SJCRH30 (cell line): ENCODE measurements around the gene C19orf53. TPM values are rescaled to one million over a fixed set of nuclear protein-coding genes. Genes with fewer than 3 reads are reported as not detected.
A peak's percentile ranks its signal among the peaks of the same experiment; 100 is the strongest.
"Not testable (repeated sequence)": the region's sequence is repeated elsewhere in the genome, so short reads cannot be mapped to it uniquely, and the experiment has no call there.

Source experiments
- DNase-seq, 2 experiments: peaks; one replicate each; pipeline ENCODE4 v3.0.0-alpha.2; 2015 to 2020
- H3K27ac ChIP-seq: fragments of 250-450 bp; sonication (Bioruptor Pico); 2 replicates; pipeline ENCODE4 v1.5.1; 2020; ENCODE audit warnings: mild to moderate bottlenecking, moderate library complexity
- H3K27me3 ChIP-seq: fragments of 250-450 bp; sonication (Bioruptor Pico); 2 replicates; pipeline ENCODE4 v1.5.1; 2020; ENCODE audit warnings: mild to moderate bottlenecking, moderate library complexity
- H3K36me3 ChIP-seq: fragments of 250-450 bp; sonication (Bioruptor Pico); 2 replicates; pipeline ENCODE4 v1.5.1; 2020; ENCODE audit warnings: mild to moderate bottlenecking, moderate library complexity
- H3K4me1 ChIP-seq: fragments of 250-450 bp; sonication (Bioruptor Pico); 2 replicates; pipeline ENCODE4 v1.5.1; 2020; ENCODE audit warnings: mild to moderate bottlenecking, moderate library complexity
- H3K4me3 ChIP-seq: fragments of 250-450 bp; sonication (Bioruptor Pico); 2 replicates; pipeline ENCODE4 v1.5.1; 2020; ENCODE audit warnings: mild to moderate bottlenecking, moderate library complexity
- H3K9me3 ChIP-seq: fragments of 250-450 bp; sonication (Bioruptor Pico); replicated peaks from 2 replicates; pipeline ENCODE4 v1.5.1; 2020; ENCODE audit warnings: mild to moderate bottlenecking, moderate library complexity
- total RNA-seq: library from RNA; depleted of rRNA; stranded (reverse); fragments of >200 nt; shearing (Covaris generic); gene quantifications from 2 replicates; pipeline ENCODE4 v1.2.3, GENCODE V29; 2014

C19orf53 gene
- total RNA-seq, 1 experiment from 2014 or later = 208 TPM

DNA sequence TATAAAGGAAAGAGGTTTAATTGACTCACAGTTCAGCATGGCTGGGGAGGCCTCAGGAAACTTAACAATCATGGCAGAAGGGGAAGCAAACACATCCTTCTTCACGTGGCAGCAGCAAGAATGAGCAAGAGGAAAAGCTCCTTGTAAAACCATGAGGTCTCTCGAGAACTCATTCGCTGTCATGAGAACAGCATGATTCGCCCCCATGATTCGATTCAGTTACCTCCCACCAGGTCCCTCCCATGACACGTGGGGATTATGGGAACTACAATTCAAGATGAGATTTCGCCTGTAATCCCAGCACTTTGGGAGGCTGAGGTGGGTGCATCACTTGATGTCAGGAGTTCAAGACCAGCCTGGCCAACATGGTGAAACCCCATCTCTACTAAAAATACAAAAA lies 20.6 kb upstream of the C19orf53 start:
- peaks cover 57% of the 10 kb centered on the region for H3K36me3 ChIP-seq

GRCh38 chr19:13756210-13756609 lies 18.0 kb upstream of the C19orf53 start:
- H3K36me3 ChIP-seq = peaks cover 73% of the 10 kb centered on the region
- DNase-seq = no peak

More for the DNA sequence above, 20.6 kb upstream of the C19orf53 start:
- not testable (repeated sequence) for H3K27me3 ChIP-seq, H3K4me1 ChIP-seq, H3K27ac ChIP-seq, H3K4me3 ChIP-seq, H3K9me3 ChIP-seq, DNase-seq

GRCh38 chr19:13757805-13758772 lies 16.2 kb upstream of the C19orf53 start:
- no peak for DNase-seq
- H3K36me3 ChIP-seq = peaks cover 78% of the 10 kb centered on the region

More at GRCh38 chr19:13756210-13756609, 18.0 kb upstream of the C19orf53 start:
- no peaks in the 10 kb centered on the region for H3K4me1 ChIP-seq
- no peak overlapping the region for H3K4me3 ChIP-seq
- H3K27ac ChIP-seq = no peak overlapping the region
- H3K27me3 ChIP-seq = no peaks in the 10 kb centered on the region
- H3K9me3 ChIP-seq = no peaks in the 10 kb centered on the region

DNA sequence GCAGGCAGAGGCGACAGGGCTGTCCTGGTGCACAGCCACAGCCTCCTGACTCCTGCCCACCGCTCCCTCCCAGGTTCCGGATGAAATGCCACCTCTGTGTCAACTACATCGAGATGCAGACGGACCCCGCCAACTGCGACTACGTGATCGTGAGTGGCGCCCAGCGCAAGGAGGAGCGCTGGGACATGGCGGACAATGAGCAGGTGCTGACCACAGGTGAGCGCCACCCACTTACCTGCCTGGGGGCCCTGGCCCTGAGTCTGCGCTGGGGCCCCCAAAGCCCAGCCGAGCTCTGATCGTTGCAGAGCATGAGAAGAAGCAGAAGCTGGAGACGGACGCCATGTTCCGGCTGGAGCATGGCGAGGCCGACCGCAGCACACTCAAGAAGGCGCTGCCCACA lies 15.5 kb upstream of the C19orf53 start:
- H3K4me3 ChIP-seq = no peak overlapping the region
- H3K27me3 ChIP-seq = no peaks in the 10 kb centered on the region
- peaks cover 73% of the 10 kb centered on the region for H3K36me3 ChIP-seq
- DNase-seq = no peak
- no peaks in the 10 kb centered on the region for H3K4me1 ChIP-seq
- no peaks in the 10 kb centered on the region for H3K9me3 ChIP-seq
- no peak overlapping the region for H3K27ac ChIP-seq

More at GRCh38 chr19:13757805-13758772, 16.2 kb upstream of the C19orf53 start:
- no peak overlapping the region for H3K4me3 ChIP-seq
- H3K4me1 ChIP-seq = no peaks in the 10 kb centered on the region
- H3K9me3 ChIP-seq = no peaks in the 10 kb centered on the region
- H3K27ac ChIP-seq = no peak overlapping the region
- H3K27me3 ChIP-seq = no peaks in the 10 kb centered on the region

GRCh38 chr19:13761423-13761822 lies 12.8 kb upstream of the C19orf53 start:
- Histone ChIP-seq H3K27ac (no peak overlapping the region), H3K4me3 (no peak overlapping the region), H3K36me3 (peaks cover 53% of the 10 kb centered on the region), H3K4me1 (no peaks in the 10 kb centered on the region), H3K9me3 (no peaks in the 10 kb centered on the region), H3K27me3 (no peaks in the 10 kb centered on the region)
- no peak for DNase-seq

DNA sequence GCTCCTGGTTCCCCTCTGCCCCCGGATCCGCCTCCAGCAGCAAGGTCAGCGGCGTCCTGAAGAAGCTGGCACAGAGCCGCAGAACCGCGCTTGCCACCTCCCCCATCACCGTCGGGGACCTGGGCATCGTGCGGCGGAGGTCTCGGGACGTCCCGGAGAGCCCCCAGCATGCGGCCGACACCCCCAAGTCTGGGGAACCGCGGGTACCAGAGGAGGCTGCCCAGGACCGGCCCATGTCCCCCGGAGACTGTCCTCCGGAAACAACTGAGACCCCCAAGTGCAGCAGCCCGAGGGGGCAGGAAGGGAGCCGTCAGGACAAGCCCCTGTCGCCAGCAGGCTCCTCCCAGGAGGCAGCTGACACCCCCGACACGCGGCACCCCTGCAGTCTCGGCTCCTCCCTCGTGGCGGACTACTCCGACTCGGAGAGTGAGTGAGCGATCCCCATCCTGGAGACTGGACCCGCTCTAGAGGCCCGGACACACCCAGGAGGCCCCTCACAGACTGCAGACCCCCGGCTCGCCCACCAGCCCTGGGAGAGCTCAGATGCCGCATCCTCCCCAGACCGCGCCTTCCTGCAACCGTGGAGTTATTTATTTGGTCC lies 11.5 kb upstream of the C19orf53 start:
- Histone ChIP-seq H3K36me3 (peaks cover 42% of the 10 kb centered on the region), H3K4me1 (no peaks in the 10 kb centered on the region), H3K27me3 (no peaks in the 10 kb centered on the region), H3K4me3 (no peak overlapping the region), H3K27ac (no peak overlapping the region), H3K9me3 (no peaks in the 10 kb centered on the region)
- DNase-seq = no peak

DNA sequence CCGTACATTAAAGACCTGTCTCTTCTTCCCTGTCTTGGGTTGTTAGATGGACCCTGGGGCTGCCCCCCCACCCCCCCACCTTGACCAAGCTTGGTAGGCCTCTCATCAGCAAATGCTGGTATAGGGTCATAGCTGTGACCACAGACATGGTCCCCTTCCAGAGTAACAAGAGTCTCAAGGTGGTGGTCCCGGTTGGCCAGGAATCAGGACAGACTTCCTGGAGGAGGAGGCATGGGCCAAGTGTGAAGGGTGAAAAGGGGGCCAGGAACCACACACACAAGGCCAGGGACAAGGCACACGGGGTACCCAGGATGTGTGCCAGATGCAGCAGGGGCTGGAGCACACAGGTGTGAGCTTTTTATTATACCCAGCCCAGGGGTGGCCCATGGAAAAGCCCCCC lies 11.0 kb upstream of the C19orf53 start:
- Histone ChIP-seq H3K27ac (no peak overlapping the region), H3K4me1 (no peaks in the 10 kb centered on the region), H3K9me3 (no peaks in the 10 kb centered on the region), H3K27me3 (no peaks in the 10 kb centered on the region), H3K36me3 (peaks cover 37% of the 10 kb centered on the region), H3K4me3 (no peak overlapping the region)
- no peak for DNase-seq

GRCh38 chr19:13764101-13764807 lies 10.0 kb upstream of the C19orf53 start, which contains the start of gene MRI1:
TSS of gene MRI1 (plus strand) at chr19:13764522. CDS start at chr19:13764589, 67 bp downstream.
- Histone ChIP-seq H3K9me3 (no peaks in the 10 kb centered on the region), H3K4me1 (no peaks in the 10 kb centered on the region), H3K36me3 (peaks cover 32% of the 10 kb centered on the region), H3K27ac (no peak within 1 kb of the TSS), H3K4me3 (peak within 1 kb of the TSS; percentile 71), H3K27me3 (no peaks in the 10 kb centered on the region)
- peak; percentile 90 to 92 for DNase-seq

DNA sequence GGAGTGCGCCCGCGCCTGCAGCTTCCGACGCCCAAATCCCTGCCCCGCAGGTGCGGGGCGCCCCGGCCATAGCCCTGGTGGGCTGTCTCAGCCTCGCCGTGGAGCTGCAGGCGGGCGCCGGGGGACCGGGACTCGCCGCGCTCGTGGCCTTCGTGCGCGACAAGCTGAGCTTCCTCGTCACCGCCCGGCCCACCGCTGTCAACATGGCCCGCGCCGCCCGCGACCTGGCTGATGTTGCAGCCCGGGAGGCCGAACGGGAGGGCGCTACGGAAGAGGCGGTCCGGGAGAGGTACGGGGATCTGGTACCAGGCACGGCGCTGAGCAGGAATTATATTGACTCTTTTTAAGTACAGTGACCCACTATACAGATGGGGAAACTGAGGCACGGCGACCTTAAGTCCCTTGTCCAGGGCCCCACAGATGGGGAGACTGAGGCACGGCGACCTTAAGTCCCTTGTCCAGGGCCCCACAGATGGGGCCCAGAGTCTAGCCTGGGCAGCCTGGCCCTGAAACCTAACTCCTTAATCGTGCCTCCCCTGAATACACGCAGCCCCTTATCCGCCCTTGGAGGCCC lies 9.3 kb upstream of the C19orf53 start:
- H3K4me1 ChIP-seq = no peaks in the 10 kb centered on the region
- H3K27me3 ChIP-seq = no peaks in the 10 kb centered on the region
- H3K36me3 ChIP-seq = peaks cover 35% of the 10 kb centered on the region
- peak overlapping the region; percentile 71 for H3K4me3 ChIP-seq
- peak in 1 of 2 experiments; percentile 39 for DNase-seq
- no peak overlapping the region for H3K27ac ChIP-seq
- H3K9me3 ChIP-seq = no peaks in the 10 kb centered on the region

GRCh38 chr19:13765395-13766094 lies 8.7 kb upstream of the C19orf53 start:
- Histone ChIP-seq H3K27ac (no peak overlapping the region), H3K4me1 (no peaks in the 10 kb centered on the region), H3K9me3 (no peaks in the 10 kb centered on the region), H3K36me3 (peaks cover 34% of the 10 kb centered on the region), H3K27me3 (no peaks in the 10 kb centered on the region), H3K4me3 (peak overlapping the region; percentile 71)
- DNase-seq = no peak

DNA sequence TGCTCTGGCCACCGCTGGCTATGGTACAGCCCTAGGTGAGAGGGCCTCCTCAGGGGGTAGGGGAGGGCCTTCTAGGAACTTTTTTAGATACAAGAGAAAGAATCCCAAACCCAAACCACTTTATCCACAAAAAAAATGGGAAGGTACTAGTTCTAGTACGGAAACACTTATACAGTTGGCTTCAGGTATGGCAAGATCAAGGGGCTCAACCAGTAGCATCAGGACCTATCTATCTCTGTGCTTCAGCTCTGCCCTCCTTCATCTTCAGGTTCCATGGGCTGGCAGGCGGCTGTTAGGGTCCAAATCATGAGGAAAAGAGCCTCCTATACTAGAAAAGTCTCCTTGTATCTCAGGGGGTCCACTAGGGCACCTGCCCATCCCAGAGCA lies 8.2 kb upstream of the C19orf53 start:
- no peaks in the 10 kb centered on the region for H3K9me3 ChIP-seq
- H3K27ac ChIP-seq = no peak overlapping the region
- peaks cover 30% of the 10 kb centered on the region for H3K36me3 ChIP-seq
- DNase-seq = no peak
- no peak overlapping the region for H3K4me3 ChIP-seq
- H3K27me3 ChIP-seq = no peaks in the 10 kb centered on the region
- no peaks in the 10 kb centered on the region for H3K4me1 ChIP-seq

- H3K36me3 ChIP-seq = peaks cover 16% of the 10 kb centered on the region
- H3K27me3 ChIP-seq = no peaks in the 10 kb centered on the region
- no peak overlapping the region for H3K27ac ChIP-seq
- no peak for DNase-seq
- H3K4me3 ChIP-seq = no peak overlapping the region
- no peaks in the 10 kb centered on the region for H3K9me3 ChIP-seq
- no peaks in the 10 kb centered on the region for H3K4me1 ChIP-seq
Observed at GRCh38 chr19:13768510-13768909, 5.7 kb upstream of the C19orf53 start.

DNA sequence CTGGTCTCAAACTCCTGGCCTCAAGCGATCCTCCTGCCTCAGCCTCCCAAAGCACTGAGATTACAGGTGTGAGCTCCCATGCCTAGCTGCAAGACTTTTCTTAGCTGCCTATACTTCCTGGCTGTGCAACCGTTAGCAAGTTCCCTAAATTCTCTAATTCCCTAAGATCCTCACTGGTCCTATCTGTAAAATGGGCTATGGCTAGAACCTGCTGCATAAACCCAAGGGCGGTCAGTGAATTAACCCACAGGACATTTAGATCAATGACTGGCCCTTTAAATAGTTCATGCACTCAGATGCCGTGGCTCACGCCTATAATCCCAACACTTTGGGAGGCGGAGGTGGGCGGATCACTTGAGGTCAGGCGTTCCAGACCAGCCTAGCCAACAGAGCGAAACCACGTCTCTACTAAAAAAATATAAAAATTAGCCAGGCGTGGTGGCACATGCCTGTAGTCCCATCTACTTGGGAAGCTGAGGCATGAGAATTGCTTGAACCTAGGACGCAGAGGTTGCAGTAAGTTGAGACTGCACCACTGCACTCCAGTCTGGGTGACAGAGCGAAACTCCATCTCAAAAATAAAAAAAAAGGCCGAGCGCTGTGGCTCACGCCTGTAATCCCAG lies 4.1 kb upstream of the C19orf53 start:
- H3K27ac ChIP-seq = no peak overlapping the region
- no peak for DNase-seq
- H3K36me3 ChIP-seq = peaks cover 16% of the 10 kb centered on the region
- peaks cover 4% of the 10 kb centered on the region; the same call in 1 of the 2 replicates for H3K4me1 ChIP-seq
- no peaks in the 10 kb centered on the region for H3K27me3 ChIP-seq
- no peak overlapping the region for H3K4me3 ChIP-seq
- H3K9me3 ChIP-seq = no peaks in the 10 kb centered on the region

- H3K27ac ChIP-seq = no peak overlapping the region
- H3K9me3 ChIP-seq = no peaks in the 10 kb centered on the region
- H3K4me1 ChIP-seq = peaks cover 11% of the 10 kb centered on the region; the same call in 1 of the 2 replicates
- no peak overlapping the region for H3K4me3 ChIP-seq
- DNase-seq = no peak
- peaks cover 25% of the 10 kb centered on the region for H3K36me3 ChIP-seq
- H3K27me3 ChIP-seq = no peaks in the 10 kb centered on the region
Observed at GRCh38 chr19:13778398-13778797, 4.1 kb downstream of the C19orf53 start.
